GM12878 (cell line): ENCODE data around the gene FZD10. TPM values are rescaled to one million over a fixed set of nuclear protein-coding genes. Genes with fewer than 3 reads are reported as not detected.

ENCODE experiments used
- ATAC-seq: fragments of 200-7000 bp; cut with Tn5 transposase; 3 replicates; pipeline ENCODE4 v1.9.1; 2020; ENCODE audit warnings: mild to moderate bottlenecking, moderate library complexity
- BruUV-seq: library from RNA; stranded (reverse); fragments of 400-500 nt; replicated peaks from 2 replicates; lab custom pipeline; 2021; lab: Mats Ljungman, UMichigan
- CTCF ChIA-PET: fragments of 300-600 bp; sonication (Branson Sonifier 250); formaldehyde crosslinking; extraction: SDS; loops from one replicate; lab custom pipeline; 2021; ENCODE audit warnings: inconsistent platforms; lab: Yijun Ruan, JAX
- POLR2A ChIA-PET: fragments of 350-600 bp; formaldehyde crosslinking; extraction: SDS; loops from one replicate; lab custom pipeline; 2021; ENCODE audit warnings: inconsistent platforms; lab: Charles Lee
- RAD21 ChIA-PET: fragments of 300-600 bp; sonication (Branson Sonifier 250); formaldehyde crosslinking; loops from one replicate; lab custom pipeline; 2023; ENCODE audit warnings: antibody characterized with exemption; ENCODE audit not compliant: unreplicated experiment; lab: Charles Lee
- SMC1A ChIA-PET: fragments of 300-600 bp; sonication (Branson Sonifier 250); formaldehyde crosslinking; loops from one replicate; lab custom pipeline; 2023; ENCODE audit not compliant: unreplicated experiment, uncharacterized antibody; lab: Charles Lee
- DNase-seq: peaks from one replicate; pipeline ENCODE4 v3.0.0-alpha.2; 2011; ENCODE audit warnings: low read depth, low spot score
- FAIRE-seq: peaks from 3 replicates; lab custom pipeline; 2011; peaks lifted over from hg19 to GRCh38; lab: Jason Lieb, UNC
- H2AFZ ChIP-seq: 2 replicates; pipeline ENCODE4 v1.6.0; 2011; ENCODE audit warnings: low read depth, low read length, control low read depth; ENCODE audit not compliant: control insufficient read depth
- H3K27ac ChIP-seq: 2 replicates; pipeline ENCODE4 v1.5.1; 2011; ENCODE audit warnings: control low read depth; ENCODE audit not compliant: control insufficient read depth, insufficient read depth
- H3K27me3 ChIP-seq, 2 experiments: replicated peaks in 1 of 2; 2 replicates each; pipeline versions ENCODE4 v1.6.0 to v1.6.1; 2011; ENCODE audit warnings: low read length in 1 of 2; ENCODE audit not compliant: control insufficient read depth in 2 of 2, insufficient read depth in 2 of 2
- H3K36me3 ChIP-seq, 2 experiments: 2 replicates each; pipeline ENCODE4 v1.5.1; 2011; ENCODE audit warnings: low read length in 1 of 2; ENCODE audit not compliant: control insufficient read depth in 2 of 2, insufficient read depth in 2 of 2
- H3K4me1 ChIP-seq: 2 replicates; pipeline ENCODE4 v1.6.1; 2011; ENCODE audit warnings: mild to moderate bottlenecking, low read length, moderate library complexity, mixed read lengths; ENCODE audit not compliant: control insufficient read depth, insufficient read depth
- H3K4me2 ChIP-seq: 2 replicates; pipeline ENCODE4 v1.6.0; 2011; ENCODE audit warnings: control low read depth; ENCODE audit not compliant: control insufficient read depth, insufficient read depth
- H3K4me3 ChIP-seq: fragments of 200-600 bp; sonication (generic); 2 replicates; pipeline ENCODE4 v1.5.1; 2016
- H3K79me2 ChIP-seq: 2 replicates; pipeline ENCODE4 v1.6.0; 2011; ENCODE audit warnings: low read length; ENCODE audit not compliant: control insufficient read depth, insufficient read depth
- H3K9ac ChIP-seq: 2 replicates; pipeline ENCODE4 v1.8.0; 2011; ENCODE audit warnings: low read length, control low read depth, mixed read lengths; ENCODE audit not compliant: control insufficient read depth, insufficient read depth
- H3K9me3 ChIP-seq: replicated peaks from 3 replicates; pipeline ENCODE4 v1.5.1; 2011; ENCODE audit warnings: mild to moderate bottlenecking, low read length; ENCODE audit not compliant: control insufficient read depth, insufficient read depth
- H4K20me1 ChIP-seq: 2 replicates; pipeline ENCODE4 v1.6.0; 2011; ENCODE audit not compliant: control insufficient read depth, insufficient read depth
- EP300 ChIP-seq, 2 experiments: fragments of 150-350 bp in 1 of 2; IDR thresholded peaks; 2 replicates each; pipeline ENCODE4 v1.6.1; 2011 to 2012; ENCODE audit warnings: low read depth in 2 of 2, low read length in 2 of 2, borderline replicate concordance in 1 of 2, improper control_type of control experiment in 1 of 2, inconsistent platforms in 1 of 2; ENCODE audit not compliant: control insufficient read depth in 1 of 2
- EZH2 ChIP-seq: IDR thresholded peaks from 2 replicates; pipeline ENCODE4 v1.6.1; 2012; ENCODE audit warnings: low read depth, mild to moderate bottlenecking, control low read depth, inconsistent platforms, low read length, borderline replicate concordance; ENCODE audit not compliant: control insufficient read depth
- GABPA ChIP-seq: IDR thresholded peaks from 2 replicates; pipeline ENCODE4 v1.6.1; 2014; ENCODE audit warnings: antibody characterized with exemption, low read depth, mild to moderate bottlenecking, inconsistent platforms
- MAX ChIP-seq: IDR thresholded peaks from 2 replicates; pipeline ENCODE4 v1.6.1; 2012; ENCODE audit warnings: low read depth, low read length, improper control_type of control experiment
- RELA ChIP-seq: fragments of 450-650 bp; IDR thresholded peaks from 2 replicates; pipeline ENCODE4 v1.8.0; 2014; ENCODE audit warnings: borderline replicate concordance; ENCODE audit not compliant: partially characterized antibody
- RELB ChIP-seq: fragments of 450-650 bp; IDR thresholded peaks from 2 replicates; pipeline ENCODE4 v1.6.1; 2017; ENCODE audit warnings: low read depth, mild to moderate bottlenecking, moderate library complexity
- REST ChIP-seq: IDR thresholded peaks from 2 replicates; pipeline ENCODE4 v1.6.1; 2012; ENCODE audit warnings: mild to moderate bottlenecking, low read depth, low read length
- WRNIP1 ChIP-seq: IDR thresholded peaks from 2 replicates; pipeline ENCODE4 v1.6.1; 2011; ENCODE audit warnings: low read depth, low read length, improper control_type of control experiment, borderline replicate concordance
- WGBS: methylation state at CpG from one replicate; pipeline ENCODE4 v1.1.6; 2016; ENCODE audit warnings: low lambda C conversion rate; ENCODE audit not compliant: insufficient replicate concordance, insufficient coverage; ENCODE audit errors: missing lambda C conversion rate; 5-methylcytosine and 5-hydroxymethylcytosine counted together
- in situ Hi-C: fragments of 300-500 bp; cut with MboI; formaldehyde crosslinking; loops from 9 replicates; pipeline ENCODE4 v1.14.3; 2018; ENCODE audit warnings: mixed read lengths
- intact Hi-C: fragments of 100-400 bp; cut with micrococcal nuclease; formaldehyde crosslinking; loops from one replicate; pipeline ENCODE4 v1.14.2; 2022; ENCODE audit not compliant: unreplicated experiment
- polyA plus RNA-seq, 11 experiments: library from polyadenylated mRNA; depleted of rRNA in 4 of 11; unstranded in 6 of 11; stranded (reverse) in 5 of 11; fragments of >200 nt; fragmentation: Nextera tagmentation in 4 of 11; fragmentation: Illumina TruSeq in 1 of 11; extraction: Ambion mirVana in 4 of 11; extraction: Trizol in 1 of 11; gene quantifications; 1 replicate in 1 of 11; 2 replicates in 10 of 11; pipeline versions ENCODE4 v1.2.1 to v1.2.3, GENCODE V29; 2011 to 2016; ENCODE audit warnings: inconsistent platforms in 2 of 11, missing spikeins in 2 of 11, low read depth in 1 of 11
- total RNA-seq, 4 experiments: library from RNA; depleted of rRNA in 3 of 4; stranded (reverse); fragments of >200 nt in 3 of 4; fragmentation: Illumina TruSeq in 1 of 4; extraction: Trizol in 1 of 4; gene quantifications; 2 replicates each; pipeline versions ENCODE4 v1.2.1 to v1.2.3, GENCODE V29; 2013 to 2021

The FZD10 gene
- total and polyA plus RNA-seq, 10 of the 15 experiments (the other 5 are each of a cell fraction or from before 2014, with no cell fraction given) = not detected

GRCh38 chr12:130132831-130133511, 29.3 kb upstream of the FZD10 start:
- no peaks in the 10 kb centered on the region for H3K27me3 ChIP-seq
- no peaks in the 10 kb centered on the region for H3K79me2 ChIP-seq
- no peak overlapping the region for H3K27ac ChIP-seq
- no peaks in the 10 kb centered on the region; the same call in 2 of the 3 replicates for H3K9me3 ChIP-seq
- RAD21 ChIA-PET = no interaction called here
- WGBS = 19% methylated on average over 13 of the region's 14 CpGs
- no peak overlapping the region for H3K4me2 ChIP-seq
- H3K36me3 ChIP-seq = no peaks in the 10 kb centered on the region
- H3K9ac ChIP-seq = no peak overlapping the region
- POLR2A ChIA-PET = no interaction called here
- no TSS peak for BruUV-seq
- intact Hi-C loops = no loop called here
- no peaks in the 10 kb centered on the region for H4K20me1 ChIP-seq
- no peaks in the 10 kb centered on the region for H3K4me1 ChIP-seq
- TF ChIP-seq RELB = no peak
- TF ChIP-seq WRNIP1 = no peak
- no peak for TF ChIP-seq RELA
- no peak for TF ChIP-seq REST
- no peak for TF ChIP-seq MAX
- no peak for TF ChIP-seq GABPA
- no peak for TF ChIP-seq EZH2
- TF ChIP-seq EP300 (IDR thresholded peaks at IDR 0.05; ENCODE audit: borderline replicate concordance in 1 of 2, control insufficient read depth in 1 of 2, low read depth in 2 of 2, low read length in 2 of 2) = no peak
- TF ChIP-seq, all 136 proteins: peak for 0
- no peak for DNase-seq
- ChIA-PET CTCF (no interaction called here), SMC1A (interaction anchor here (0.7 kb wide), 1 partner anchor 22 kb away, joined by 3 read pairs; no protein-coding TSS in a partner anchor)
- in situ Hi-C loops = no loop called here
- Histone ChIP-seq H3K4me3 (no peak overlapping the region), H2AFZ (no peak overlapping the region)
- no peak for FAIRE-seq
- ATAC-seq = no peak
